K562 (cell line): ENCODE data around the gene LRRC59. TPM values are rescaled to one million over a fixed set of nuclear protein-coding genes. Genes with fewer than 3 reads are reported as not detected.
A peak's percentile ranks its signal among the peaks of the same experiment; 100 is the strongest.

Experiments used
- CAMTA2 ChIP-seq: fragments of 250-450 bp; sonication (Bioruptor Pico); conservative IDR thresholded peaks from 2 replicates; pipeline ENCODE4 v1.5.1; 2022
- CBX3 ChIP-seq, 2 experiments: IDR thresholded peaks; 1 replicate in 1 of 2; 2 replicates in 1 of 2; pipeline ENCODE4 v1.6.1; 2012; ENCODE audit warnings: inconsistent platforms in 2 of 2, low read length in 2 of 2, borderline replicate concordance in 1 of 2, control low read depth in 1 of 2
- FOXP1 ChIP-seq: sonication (generic); formaldehyde crosslinking; IDR thresholded peaks from 2 replicates; pipeline ENCODE4 v1.8.0; 2022; ENCODE audit warnings: mild to moderate bottlenecking, missing genetic modification reagents
- HMGN3 ChIP-seq: IDR thresholded peaks from 2 replicates; pipeline ENCODE4 v1.6.1; 2011; ENCODE audit warnings: borderline replicate concordance, low read depth, mild to moderate bottlenecking, mixed read lengths, low read length; ENCODE audit not compliant: insufficient read length; ENCODE audit errors: extremely low read depth
- IFI16 ChIP-seq: fragments of 250-450 bp; sonication (Bioruptor Pico); IDR thresholded peaks from 2 replicates; pipeline ENCODE4 v2.1.2; 2022; ENCODE audit warnings: mild to moderate bottlenecking, inconsistent platforms
- KDM2B ChIP-seq: fragments of 250-450 bp; sonication (Bioruptor Pico); IDR thresholded peaks from 2 replicates; pipeline ENCODE4 v1.8.0; 2021; ENCODE audit warnings: mild to moderate bottlenecking, moderate library complexity
- NR2C2 ChIP-seq, 2 experiments: fragments of 200-800 bp in 1 of 2; sonication (Bioruptor generic) in 1 of 2; sonication (generic) in 1 of 2; formaldehyde crosslinking in 1 of 2; IDR thresholded peaks; 2 replicates each; pipeline versions ENCODE4 v1.6.1 to v1.8.0; 2016 to 2022; ENCODE audit warnings: mild to moderate bottlenecking in 1 of 2, missing compliant biosample characterization in 1 of 2, missing genetic modification characterization in 1 of 2, missing genetic modification reagents in 1 of 2
- PTTG1 ChIP-seq: fragments of 450-650 bp; IDR thresholded peaks from 2 replicates; pipeline ENCODE4 v1.6.1; 2016; ENCODE audit warnings: low read depth, mild to moderate bottlenecking, missing genetic modification characterization, missing compliant biosample characterization
- SNIP1 ChIP-seq: fragments of 450-650 bp; IDR thresholded peaks from 2 replicates; pipeline ENCODE4 v1.7.1; 2017; ENCODE audit warnings: low read depth, mild to moderate bottlenecking
- SREBF2 ChIP-seq: sonication (generic); formaldehyde crosslinking; IDR thresholded peaks from 2 replicates; pipeline ENCODE4 v1.4.0; 2020; ENCODE audit warnings: mild to moderate bottlenecking, missing genetic modification reagents
- SRF ChIP-seq, 2 experiments: fragments of 250-450, 450-650 bp in 1 of 2; sonication (Bioruptor Pico) in 1 of 2; sonication (generic) in 1 of 2; formaldehyde crosslinking; IDR thresholded peaks; 2 replicates each; pipeline versions ENCODE4 v1.5.0 to v1.5.1; 2020 to 2022; ENCODE audit warnings: mild to moderate bottlenecking in 1 of 2, missing genetic modification reagents in 1 of 2
- TCF15 ChIP-seq: fragments of 250-450 bp; sonication (Bioruptor Pico); IDR thresholded peaks from 2 replicates; pipeline ENCODE4 v1.8.0; 2022; ENCODE audit warnings: moderate library complexity, mild to moderate bottlenecking, inconsistent platforms
- TFAP4 ChIP-seq: sonication (generic); formaldehyde crosslinking; IDR thresholded peaks from 2 replicates; pipeline ENCODE4 v1.8.0; 2022; ENCODE audit warnings: missing genetic modification reagents, mild to moderate bottlenecking, moderate library complexity, borderline replicate concordance
- TSC22D4 ChIP-seq: fragments of 450-650 bp; IDR thresholded peaks from 2 replicates; pipeline ENCODE4 v1.6.1; 2016; ENCODE audit warnings: missing genetic modification characterization, missing biosample characterization, control low read depth
- ZBTB12 ChIP-seq: fragments of 250-450 bp; sonication (Bioruptor Pico); IDR thresholded peaks from 2 replicates; pipeline ENCODE4 v1.4.0; 2020
- ZNF134 ChIP-seq: fragments of 250-450 bp; sonication (Bioruptor Pico); conservative IDR thresholded peaks from 2 replicates; pipeline ENCODE4 v1.4.0; 2020
- ZNF143 ChIP-seq: sonication (generic); formaldehyde crosslinking; IDR thresholded peaks from 2 replicates; pipeline ENCODE4 v1.9.0; 2022; ENCODE audit warnings: mild to moderate bottlenecking, missing genetic modification reagents
- ZNF253 ChIP-seq: fragments of 250-450 bp; sonication (Bioruptor Pico); conservative IDR thresholded peaks from 2 replicates; pipeline ENCODE4 v1.6.1; 2021; ENCODE audit warnings: mild to moderate bottlenecking
- ZNF778 ChIP-seq: fragments of 450-650 bp; formaldehyde crosslinking; IDR thresholded peaks from 2 replicates; pipeline ENCODE4 v1.4.0; 2020; ENCODE audit warnings: mild to moderate bottlenecking, moderate library complexity
- polyA plus RNA-seq, 8 experiments: library from polyadenylated mRNA; depleted of rRNA in 4 of 8; stranded (reverse) in 5 of 8; unstranded in 3 of 8; fragments of >200 nt; fragmentation: Nextera tagmentation in 2 of 8; fragmentation: Illumina TruSeq in 1 of 8; extraction: Ambion mirVana in 2 of 8; extraction: Trizol in 1 of 8; gene quantifications; 2 replicates each; pipeline versions ENCODE4 v1.2.1 to v1.2.3, GENCODE V29; 2011 to 2014; ENCODE audit warnings: inconsistent platforms in 1 of 8, missing spikeins in 1 of 8
- total RNA-seq, 7 experiments: library from RNA; depleted of rRNA in 6 of 7; stranded (reverse); fragments of >200 nt in 6 of 7; fragmentation: Illumina TruSeq in 2 of 7; extraction: Trizol in 2 of 7; gene quantifications; 2 replicates each; pipeline versions ENCODE4 v1.2.1 to v1.2.3, GENCODE V29; 2011 to 2021; ENCODE audit warnings: low replicate concordance in 1 of 7
- TF ChIP-seq, protein P1 (sequence below): fragments of 200-800 bp; sonication (Bioruptor generic); IDR thresholded peaks from 2 replicates; pipeline ENCODE4 v1.6.1; 2017; ENCODE audit warnings: missing genetic modification characterization, missing compliant biosample characterization
- TF ChIP-seq, protein P2 (sequence below): fragments of 250-450 bp; sonication (Bioruptor Pico); IDR thresholded peaks from 2 replicates; pipeline ENCODE4 v1.5.0; 2021

LRRC59 gene
- total and polyA plus RNA-seq, 9 of the 15 experiments (the other 6 are each of a cell fraction or from before 2014, with no cell fraction given) = 27.8 to 244 (median 154) TPM

DNA sequence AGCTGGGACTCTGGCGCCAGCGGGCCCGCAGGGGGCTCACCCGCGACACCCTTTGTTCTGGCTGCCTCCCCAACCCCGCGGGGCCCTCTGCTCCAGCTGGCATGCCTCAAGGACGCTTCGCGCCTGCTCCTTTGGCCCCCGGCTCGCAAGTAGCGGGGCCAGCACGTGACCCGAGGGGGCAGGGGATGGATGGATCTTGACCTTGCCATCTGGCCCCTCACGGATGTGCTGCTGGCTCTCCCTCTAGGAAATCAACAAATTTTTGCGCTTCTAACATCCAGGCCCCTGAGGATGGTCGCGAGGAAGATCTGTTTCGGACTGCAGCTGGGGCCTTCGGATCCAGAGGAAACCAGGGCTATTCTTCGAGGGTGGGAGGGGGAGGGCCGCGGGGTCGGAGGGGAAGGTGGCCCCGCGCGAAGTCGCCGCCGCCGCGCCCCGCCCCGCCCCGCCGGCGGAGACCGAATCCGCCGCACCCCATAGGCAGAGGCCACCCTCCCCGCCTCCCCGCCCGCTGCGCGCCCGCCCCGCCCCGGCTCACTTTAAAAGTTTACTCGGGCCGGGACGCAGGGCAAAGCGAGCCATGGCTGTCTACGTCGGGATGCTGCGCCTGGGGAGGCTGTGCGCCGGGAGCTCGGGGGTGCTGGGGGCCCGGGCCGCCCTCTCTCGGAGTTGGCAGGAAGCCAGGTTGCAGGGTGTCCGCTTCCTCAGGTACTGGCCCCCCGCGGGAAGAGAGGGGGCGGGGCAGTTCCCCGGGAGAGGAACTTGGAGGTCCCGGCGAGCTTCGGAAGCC is 28.6 kb upstream of the LRRC59 start, which contains the start of gene ACSF2 (continued):
- TF ChIP-seq, protein P1, sequence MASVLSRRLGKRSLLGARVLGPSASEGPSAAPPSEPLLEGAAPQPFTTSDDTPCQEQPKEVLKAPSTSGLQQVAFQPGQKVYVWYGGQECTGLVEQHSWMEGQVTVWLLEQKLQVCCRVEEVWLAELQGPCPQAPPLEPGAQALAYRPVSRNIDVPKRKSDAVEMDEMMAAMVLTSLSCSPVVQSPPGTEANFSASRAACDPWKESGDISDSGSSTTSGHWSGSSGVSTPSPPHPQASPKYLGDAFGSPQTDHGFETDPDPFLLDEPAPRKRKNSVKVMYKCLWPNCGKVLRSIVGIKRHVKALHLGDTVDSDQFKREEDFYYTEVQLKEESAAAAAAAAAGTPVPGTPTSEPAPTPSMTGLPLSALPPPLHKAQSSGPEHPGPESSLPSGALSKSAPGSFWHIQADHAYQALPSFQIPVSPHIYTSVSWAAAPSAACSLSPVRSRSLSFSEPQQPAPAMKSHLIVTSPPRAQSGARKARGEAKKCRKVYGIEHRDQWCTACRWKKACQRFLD (CRISPR knock-in tag) = peak; percentile 79
- TF ChIP-seq, protein P2, sequence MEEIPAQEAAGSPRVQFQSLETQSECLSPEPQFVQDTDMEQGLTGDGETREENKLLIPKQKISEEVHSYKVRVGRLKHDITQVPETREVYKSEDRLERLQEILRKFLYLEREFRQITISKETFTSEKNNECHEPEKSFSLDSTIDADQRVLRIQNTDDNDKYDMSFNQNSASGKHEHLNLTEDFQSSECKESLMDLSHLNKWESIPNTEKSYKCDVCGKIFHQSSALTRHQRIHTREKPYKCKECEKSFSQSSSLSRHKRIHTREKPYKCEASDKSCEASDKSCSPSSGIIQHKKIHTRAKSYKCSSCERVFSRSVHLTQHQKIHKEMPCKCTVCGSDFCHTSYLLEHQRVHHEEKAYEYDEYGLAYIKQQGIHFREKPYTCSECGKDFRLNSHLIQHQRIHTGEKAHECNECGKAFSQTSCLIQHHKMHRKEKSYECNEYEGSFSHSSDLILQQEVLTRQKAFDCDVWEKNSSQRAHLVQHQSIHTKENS (CRISPR knock-in tag) = no peak
- TF ChIP-seq PTTG1 (no peak), NR2C2 (CRISPR knock-in tag; IDR thresholded peaks at IDR 0.05) (no peak), NR2C2 (tag; IDR thresholded peaks at IDR 0.05) (peak; percentile 61; the same call in 1 of the 2 replicates), ZNF134 (CRISPR knock-in tag) (no peak), KDM2B (CRISPR knock-in tag) (no peak), SREBF2 (CRISPR knock-in tag) (no peak), SNIP1 (no peak), HMGN3 (peak; percentile 46), ZNF143 (CRISPR knock-in tag) (no peak), TCF15 (no peak), CBX3 (IDR thresholded peaks at IDR 0.05; ENCODE audit: borderline replicate concordance in 1 of 2, low read length in 2 of 2) (no peak), TSC22D4 (tag) (no peak), FOXP1 (CRISPR knock-in tag) (no peak), ZNF778 (CRISPR knock-in tag) (no peak), IFI16 (no peak), CAMTA2 (CRISPR knock-in tag) (no peak), ZBTB12 (CRISPR knock-in tag) (no peak), SRF (CRISPR knock-in tag; IDR thresholded peaks at IDR 0.05) (no peak), TFAP4 (peak; percentile 72; the same call in 1 of the 2 replicates), ZNF253 (CRISPR knock-in tag) (no peak)
